ENCODE results near the gene TMEM217.

The TMEM217 gene

GRCh38 chr6:37210313-37210968 is 47.5 kb downstream of the TMEM217 start:
- Histone ChIP-seq H3K27ac (ENCODE audit: low read length) (no peak overlapping the region), H4K20me1 (ENCODE audit: insufficient read depth, low read length) (no peaks in the 10 kb centered on the region), H3K27me3 (replicated peaks; ENCODE audit: insufficient read depth, low read length) (no peaks in the 10 kb centered on the region), H3K4me1 (ENCODE audit: low read length) (peaks cover 6% of the 10 kb centered on the region; the same call in 1 of the 2 replicates), H3K79me2 (ENCODE audit: low read length) (no peaks in the 10 kb centered on the region), H2AFZ (ENCODE audit: low read length) (no peak overlapping the region), H3K4me3 (ENCODE audit: low read length) (no peak overlapping the region), H3K4me2 (ENCODE audit: low read depth, low read length) (no peak overlapping the region), H3F3A (ENCODE audit: insufficient read depth, low read length) (no peaks in the 10 kb centered on the region), H3K36me3 (replicated peaks; ENCODE audit: insufficient read depth, low read length) (no peaks in the 10 kb centered on the region), H3K9ac (ENCODE audit: low read length) (no peak overlapping the region), H3K9me2 (replicated peaks; ENCODE audit: insufficient read depth, low read length) (no peaks in the 10 kb centered on the region), H3K9me3 (replicated peaks; ENCODE audit: insufficient read depth, low read length) (no peaks in the 10 kb centered on the region)
- TF ChIP-seq, protein P1, sequence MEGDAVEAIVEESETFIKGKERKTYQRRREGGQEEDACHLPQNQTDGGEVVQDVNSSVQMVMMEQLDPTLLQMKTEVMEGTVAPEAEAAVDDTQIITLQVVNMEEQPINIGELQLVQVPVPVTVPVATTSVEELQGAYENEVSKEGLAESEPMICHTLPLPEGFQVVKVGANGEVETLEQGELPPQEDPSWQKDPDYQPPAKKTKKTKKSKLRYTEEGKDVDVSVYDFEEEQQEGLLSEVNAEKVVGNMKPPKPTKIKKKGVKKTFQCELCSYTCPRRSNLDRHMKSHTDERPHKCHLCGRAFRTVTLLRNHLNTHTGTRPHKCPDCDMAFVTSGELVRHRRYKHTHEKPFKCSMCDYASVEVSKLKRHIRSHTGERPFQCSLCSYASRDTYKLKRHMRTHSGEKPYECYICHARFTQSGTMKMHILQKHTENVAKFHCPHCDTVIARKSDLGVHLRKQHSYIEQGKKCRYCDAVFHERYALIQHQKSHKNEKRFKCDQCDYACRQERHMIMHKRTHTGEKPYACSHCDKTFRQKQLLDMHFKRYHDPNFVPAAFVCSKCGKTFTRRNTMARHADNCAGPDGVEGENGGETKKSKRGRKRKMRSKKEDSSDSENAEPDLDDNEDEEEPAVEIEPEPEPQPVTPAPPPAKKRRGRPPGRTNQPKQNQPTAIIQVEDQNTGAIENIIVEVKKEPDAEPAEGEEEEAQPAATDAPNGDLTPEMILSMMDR (IDR thresholded peaks at IDR 0.05; ENCODE audit: low read length): peak; percentile 91
- no peak for TF ChIP-seq EZH2phosphoT487 (IDR thresholded peaks at IDR 0.05; ENCODE audit: low read length)
- peak; percentile 73 for DNase-seq

- Histone ChIP-seq H3K9me2 (replicated peaks; ENCODE audit: insufficient read depth, low read length) (no peaks in the 10 kb centered on the region), H3K9ac (ENCODE audit: low read length) (no peak overlapping the region), H3K4me2 (ENCODE audit: low read depth, low read length) (no peak overlapping the region), H3K4me1 (ENCODE audit: low read length) (peaks cover 6% of the 10 kb centered on the region; the same call in 1 of the 2 replicates), H3K79me2 (ENCODE audit: low read length) (no peaks in the 10 kb centered on the region), H3F3A (ENCODE audit: insufficient read depth, low read length) (no peaks in the 10 kb centered on the region), H2AFZ (ENCODE audit: low read length) (no peak overlapping the region), H3K27me3 (replicated peaks; ENCODE audit: insufficient read depth, low read length) (no peaks in the 10 kb centered on the region), H3K4me3 (ENCODE audit: low read length) (no peak overlapping the region), H4K20me1 (ENCODE audit: insufficient read depth, low read length) (no peaks in the 10 kb centered on the region), H3K36me3 (replicated peaks; ENCODE audit: insufficient read depth, low read length) (no peaks in the 10 kb centered on the region), H3K27ac (ENCODE audit: low read length) (no peak overlapping the region), H3K9me3 (replicated peaks; ENCODE audit: insufficient read depth, low read length) (no peaks in the 10 kb centered on the region)
- TF ChIP-seq, protein P1 (IDR thresholded peaks at IDR 0.05; ENCODE audit: low read length): no peak
- no peak for TF ChIP-seq EZH2phosphoT487 (IDR thresholded peaks at IDR 0.05; ENCODE audit: low read length)
- no peak for TF ChIP-seq EZH2 (optimal IDR thresholded peaks at IDR 0.05; ENCODE audit: low read depth, low read length)
- DNase-seq: no peak
Measured at GRCh38 chr6:37209461-37210205, 48.3 kb downstream of the TMEM217 start.

GRCh38 chr6:37208793-37209192 is 49.2 kb downstream of the TMEM217 start:
- H3K9me3 ChIP-seq (replicated peaks; ENCODE audit: insufficient read depth, low read length): no peaks in the 10 kb centered on the region
- H3K9ac ChIP-seq (ENCODE audit: low read length): no peak overlapping the region
- TF ChIP-seq EZH2phosphoT487 (IDR thresholded peaks at IDR 0.05; ENCODE audit: low read length): no peak
- TF ChIP-seq EZH2 (optimal IDR thresholded peaks at IDR 0.05; ENCODE audit: low read depth, low read length): no peak
- TF ChIP-seq, protein P1 (IDR thresholded peaks at IDR 0.05; ENCODE audit: low read length): no peak
- DNase-seq: no peak
- no peaks in the 10 kb centered on the region for H4K20me1 ChIP-seq (ENCODE audit: insufficient read depth, low read length)
- H3K79me2 ChIP-seq (ENCODE audit: low read length): no peaks in the 10 kb centered on the region
- H2AFZ ChIP-seq (ENCODE audit: low read length): no peak overlapping the region
- H3K27ac ChIP-seq (ENCODE audit: low read length): no peak overlapping the region
- no peaks in the 10 kb centered on the region for H3K9me2 ChIP-seq (replicated peaks; ENCODE audit: insufficient read depth, low read length)
- H3K4me2 ChIP-seq (ENCODE audit: low read depth, low read length): no peak overlapping the region
- H3F3A ChIP-seq (ENCODE audit: insufficient read depth, low read length): no peaks in the 10 kb centered on the region
- no peaks in the 10 kb centered on the region for H3K36me3 ChIP-seq (replicated peaks; ENCODE audit: insufficient read depth, low read length)
- peaks cover 6% of the 10 kb centered on the region; the same call in 1 of the 2 replicates for H3K4me1 ChIP-seq (ENCODE audit: low read length)
- H3K4me3 ChIP-seq (ENCODE audit: low read length): no peak overlapping the region
- H3K27me3 ChIP-seq (replicated peaks; ENCODE audit: insufficient read depth, low read length): no peaks in the 10 kb centered on the region

Data from MM.1S (cell line).